Nephron (organoid): ENCODE results near the gene LRRC4B.

ENCODE experiments used
- H3K27ac Mint-ChIP-seq, 3 experiments: 2 replicates each; pipeline ENCODE4 v1.8.0; 2020; ENCODE audit warnings: mixed read lengths in 3 of 3, mild to moderate bottlenecking in 2 of 3, moderate library complexity in 1 of 3
- H3K27me3 Mint-ChIP-seq: 2 replicates; pipeline ENCODE4 v1.8.0; 2021; ENCODE audit warnings: low read depth, mild to moderate bottlenecking, moderate library complexity, mixed read lengths
- H3K36me3 Mint-ChIP-seq: 2 replicates; pipeline ENCODE4 v1.8.0; 2020; ENCODE audit warnings: low read depth, mixed read lengths
- H3K4me1 Mint-ChIP-seq: 2 replicates; pipeline ENCODE4 v1.8.0; 2020; ENCODE audit warnings: mixed read lengths
- H3K4me3 Mint-ChIP-seq, 3 experiments: 2 replicates each; pipeline ENCODE4 v1.8.0; 2020; ENCODE audit warnings: mild to moderate bottlenecking in 3 of 3, mixed read lengths in 3 of 3, moderate library complexity in 2 of 3
- H3K9me3 Mint-ChIP-seq: 2 replicates; pipeline ENCODE4 v1.8.0; 2020; ENCODE audit warnings: mixed read lengths
- CTCF ChIP-seq, 3 experiments: fragments of 200-600 bp; sonication (generic); IDR thresholded peaks; one replicate each; pipeline ENCODE4 v1.5.0; 2021; ENCODE audit warnings: antibody characterized with exemption in 3 of 3; ENCODE audit not compliant: unreplicated experiment in 3 of 3

LRRC4B gene

GRCh38 chr19:50480281-50481111 is 87.7 kb downstream of the LRRC4B start:
- H3K4me3 Mint-ChIP-seq, result no peak overlapping the region

GRCh38 chr19:50479761-50480251 is 88.4 kb downstream of the LRRC4B start:
- peaks cover 3% of the 10 kb centered on the region for H3K9me3 Mint-ChIP-seq
- no peak overlapping the region for H3K27ac Mint-ChIP-seq
- H3K4me3 Mint-ChIP-seq, result no peak overlapping the region
- H3K36me3 Mint-ChIP-seq, result peaks cover 50% of the 10 kb centered on the region
- peaks cover 14% of the 10 kb centered on the region for H3K4me1 Mint-ChIP-seq
- TF ChIP-seq CTCF (IDR thresholded peaks at IDR 0.05; ENCODE audit: unreplicated experiment in 3 of 3), result no peak
- H3K27me3 Mint-ChIP-seq, result no peaks in the 10 kb centered on the region

More at GRCh38 chr19:50480281-50481111, 87.7 kb downstream of the LRRC4B start:
- Mint-ChIP-seq H3K9me3 (peaks cover 3% of the 10 kb centered on the region), H3K36me3 (peaks cover 57% of the 10 kb centered on the region), H3K4me1 (peaks cover 14% of the 10 kb centered on the region), H3K27ac (no peak overlapping the region), H3K27me3 (no peaks in the 10 kb centered on the region)
- no peak for TF ChIP-seq CTCF (IDR thresholded peaks at IDR 0.05; ENCODE audit: unreplicated experiment in 3 of 3)

DNA sequence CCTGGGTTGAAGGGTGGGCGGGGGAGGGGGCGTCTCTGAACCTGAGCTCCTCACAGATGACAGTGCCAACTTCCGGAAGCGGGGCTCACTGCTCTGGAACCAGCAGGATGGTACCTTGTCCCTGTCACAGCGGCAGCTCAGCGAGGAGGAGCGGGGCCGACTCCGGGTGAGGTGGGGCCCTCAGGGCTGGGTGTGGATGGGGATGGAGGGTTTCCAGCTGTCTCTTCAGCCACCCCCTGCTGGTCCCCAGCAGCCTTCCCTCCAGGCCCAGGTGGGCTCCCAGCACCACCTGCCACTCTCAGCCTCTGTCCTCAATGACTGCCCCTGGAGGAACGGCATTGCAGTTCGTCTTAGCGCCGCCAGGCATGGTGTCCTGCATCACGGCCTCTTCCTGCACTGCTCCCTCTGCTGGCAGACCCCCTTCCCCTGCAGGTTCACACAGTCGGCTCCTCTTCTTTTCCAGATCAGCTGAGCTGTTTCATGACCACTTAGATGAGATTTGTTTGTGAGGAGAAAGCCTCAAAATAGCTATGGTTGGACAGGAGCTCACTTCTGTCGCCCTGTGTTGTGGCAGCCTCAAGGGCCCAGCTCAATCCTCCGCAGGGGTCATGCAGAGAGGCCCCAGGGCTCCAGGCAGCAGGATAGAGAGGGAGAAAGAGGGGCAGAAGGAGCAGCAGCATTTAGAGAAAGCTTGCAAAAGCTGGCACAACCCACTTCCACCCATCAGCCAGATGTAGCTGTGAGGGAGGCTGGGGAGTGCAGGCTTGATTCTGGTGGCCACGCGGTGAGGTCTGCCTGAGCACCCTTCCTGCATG is 89.1 kb downstream of the LRRC4B start:
- TF ChIP-seq CTCF (IDR thresholded peaks at IDR 0.05; ENCODE audit: unreplicated experiment in 3 of 3), result peak in 2 of 3 experiments; percentile 27
- Mint-ChIP-seq H3K27me3 (no peaks in the 10 kb centered on the region), H3K9me3 (peaks cover 3% of the 10 kb centered on the region), H3K4me1 (peaks cover 14% of the 10 kb centered on the region), H3K36me3 (peaks cover 47% of the 10 kb centered on the region), H3K27ac (no peak overlapping the region), H3K4me3 (peak overlapping the region; percentile 65 to 78 (median 65))

- peak overlapping the region; percentile 97 to 98 (median 98) for H3K4me3 Mint-ChIP-seq
- H3K36me3 Mint-ChIP-seq, result peaks cover 41% of the 10 kb centered on the region
- peaks cover 14% of the 10 kb centered on the region for H3K4me1 Mint-ChIP-seq
- H3K27ac Mint-ChIP-seq, result peak overlapping the region in 2 of 3 experiments; percentile 0 to 61
- no peaks in the 10 kb centered on the region for H3K27me3 Mint-ChIP-seq
- TF ChIP-seq CTCF (IDR thresholded peaks at IDR 0.05; ENCODE audit: unreplicated experiment in 3 of 3), result no peak
- peaks cover 3% of the 10 kb centered on the region for H3K9me3 Mint-ChIP-seq
Measured at GRCh38 chr19:50477751-50478515, 90.3 kb downstream of the LRRC4B start.

- H3K9me3 Mint-ChIP-seq, result peaks cover 3% of the 10 kb centered on the region
- H3K4me3 Mint-ChIP-seq, result peak overlapping the region; percentile 97 to 98 (median 98)
- H3K4me1 Mint-ChIP-seq, result peaks cover 14% of the 10 kb centered on the region
- no peak for TF ChIP-seq CTCF (IDR thresholded peaks at IDR 0.05; ENCODE audit: unreplicated experiment in 3 of 3)
- peaks cover 36% of the 10 kb centered on the region for H3K36me3 Mint-ChIP-seq
- no peaks in the 10 kb centered on the region for H3K27me3 Mint-ChIP-seq
- peak overlapping the region; percentile 89 to 99 (median 98) for H3K27ac Mint-ChIP-seq
Measured at GRCh38 chr19:50476907-50477238, 91.4 kb downstream of the LRRC4B start.
